IMR-90 (cell line): ENCODE results near the gene AGBL1. TPM values are rescaled to one million over a fixed set of nuclear protein-coding genes. Genes with fewer than 3 reads are reported as not detected.

Experiments used
- ATAC-seq: fragments of 200-7000 bp; cut with Tn5 transposase; 2 replicates; pipeline ENCODE4 v1.9.1; 2020; ENCODE audit warnings: low read depth, mild to moderate bottlenecking, moderate library complexity
- BruUV-seq: library from RNA; stranded (reverse); fragments of 400-500 nt; replicated peaks from 2 replicates; lab custom pipeline; 2021; lab: Mats Ljungman, UMichigan
- CTCF ChIA-PET: fragments of 300-600 bp; formaldehyde crosslinking; extraction: SDS; loops from one replicate; lab custom pipeline; 2021; ENCODE audit warnings: antibody characterized with exemption; lab: Yijun Ruan, JAX
- POLR2A ChIA-PET: fragments of 300-600 bp; sonication (Branson Sonifier 250); formaldehyde crosslinking; loops from one replicate; lab custom pipeline; 2022; ENCODE audit warnings: antibody characterized with exemption; ENCODE audit not compliant: unreplicated experiment; lab: Charles Lee
- DNase-seq: peaks from one replicate; pipeline ENCODE4 v3.0.0; 2013
- H2AFZ ChIP-seq: replicated peaks from 2 replicates; pipeline ENCODE3; 2013; ENCODE audit warnings: low read length, mild to moderate bottlenecking; ENCODE audit not compliant: poor library complexity
- H2AK5ac ChIP-seq: 2 replicates; pipeline ENCODE4 v1.6.1; 2013; ENCODE audit warnings: low read depth, low read length, inconsistent platforms
- H2AK9ac ChIP-seq: replicated peaks from 2 replicates; pipeline ENCODE3; 2013; ENCODE audit warnings: mild to moderate bottlenecking, low read depth, low read length, moderate library complexity; ENCODE audit not compliant: poor library complexity
- H2BK120ac ChIP-seq: 2 replicates; pipeline ENCODE4 v1.6.1; 2013; ENCODE audit warnings: low read depth, low read length, inconsistent platforms
- H2BK15ac ChIP-seq: 3 replicates; pipeline ENCODE4 v1.6.1; 2013; ENCODE audit warnings: low read depth, low read length, inconsistent platforms
- H2BK20ac ChIP-seq: 2 replicates; pipeline ENCODE4 v1.6.1; 2013; ENCODE audit warnings: low read depth, mild to moderate bottlenecking, inconsistent platforms, low read length, moderate library complexity
- H2BK5ac ChIP-seq: 2 replicates; pipeline ENCODE4 v1.6.1; 2013; ENCODE audit warnings: mild to moderate bottlenecking, low read depth, low read length, inconsistent platforms; ENCODE audit not compliant: poor library complexity, severe bottlenecking
- H3K14ac ChIP-seq: replicated peaks from 2 replicates; pipeline ENCODE4 v1.6.1; 2013; ENCODE audit warnings: low read depth, low read length, inconsistent platforms
- H3K18ac ChIP-seq: 2 replicates; pipeline ENCODE4 v1.6.1; 2013; ENCODE audit warnings: low read depth, low read length, control low read depth
- H3K23ac ChIP-seq: 2 replicates; pipeline ENCODE4 v1.6.1; 2013; ENCODE audit warnings: low read depth, low read length, inconsistent platforms
- H3K27ac ChIP-seq: 2 replicates; pipeline ENCODE4 v1.5.1; 2013; ENCODE audit warnings: mild to moderate bottlenecking, control low read depth, low read length; ENCODE audit not compliant: insufficient read depth
- H3K27me3 ChIP-seq: 2 replicates; pipeline ENCODE4 v1.6.1; 2013; ENCODE audit warnings: low read length; ENCODE audit not compliant: control insufficient read depth, insufficient read depth
- H3K36me3 ChIP-seq: 2 replicates; pipeline ENCODE4 v1.6.1; 2013; ENCODE audit warnings: low read length, mixed read lengths; ENCODE audit not compliant: control insufficient read depth, insufficient read depth
- H3K4ac ChIP-seq: 2 replicates; pipeline ENCODE4 v1.6.1; 2013; ENCODE audit warnings: low read depth, low read length, inconsistent platforms
- H3K4me1 ChIP-seq: 2 replicates; pipeline ENCODE4 v1.6.1; 2013; ENCODE audit warnings: low read length, mixed read lengths; ENCODE audit not compliant: control insufficient read depth, insufficient read depth
- H3K4me2 ChIP-seq: 2 replicates; pipeline ENCODE4 v1.6.1; 2013; ENCODE audit warnings: low read depth, mild to moderate bottlenecking, control low read depth, low read length, moderate library complexity
- H3K4me3 ChIP-seq: 2 replicates; pipeline ENCODE4 v1.5.1; 2013; ENCODE audit warnings: low read depth, mild to moderate bottlenecking, control low read depth, low read length, moderate library complexity; ENCODE audit not compliant: insufficient read depth
- H3K56ac ChIP-seq: 2 replicates; pipeline ENCODE4 v1.6.1; 2013; ENCODE audit warnings: low read length, inconsistent platforms; ENCODE audit not compliant: insufficient read depth; ENCODE audit errors: extremely low read depth
- H3K79me1 ChIP-seq, 2 experiments: 2 replicates each; pipeline ENCODE4 v1.6.1; 2013; ENCODE audit warnings: low read length in 2 of 2, inconsistent platforms in 1 of 2, low read depth in 1 of 2
- H3K9ac ChIP-seq: 2 replicates; pipeline ENCODE4 v1.6.1; 2013; ENCODE audit warnings: low read depth, low read length, control low read depth
- H3K9me1 ChIP-seq: 2 replicates; pipeline ENCODE4 v1.6.1; 2013; ENCODE audit warnings: low read length, inconsistent platforms; ENCODE audit not compliant: insufficient read depth
- H3K9me3 ChIP-seq: 2 replicates; pipeline ENCODE4 v1.6.1; 2013; ENCODE audit warnings: low read length; ENCODE audit not compliant: control insufficient read depth, insufficient read depth
- H4K20me1 ChIP-seq: 2 replicates; pipeline ENCODE4 v1.6.1; 2013; ENCODE audit warnings: low read length, inconsistent platforms; ENCODE audit not compliant: insufficient read depth
- H4K5ac ChIP-seq: 2 replicates; pipeline ENCODE4 v1.6.1; 2013; ENCODE audit warnings: mild to moderate bottlenecking, low read depth, low read length, control low read depth
- H4K8ac ChIP-seq, 2 experiments: 2 replicates each; pipeline ENCODE4 v1.6.1; 2013; ENCODE audit warnings: low read depth in 2 of 2, low read length in 2 of 2, control low read depth in 1 of 2, inconsistent platforms in 1 of 2
- H4K91ac ChIP-seq: 2 replicates; pipeline ENCODE4 v1.6.1; 2013; ENCODE audit warnings: low read depth, low read length, inconsistent platforms; ENCODE audit not compliant: insufficient read depth
- BHLHE40 ChIP-seq: fragments of 150-350 bp; IDR thresholded peaks from 2 replicates; pipeline ENCODE4 v1.6.1; 2016; ENCODE audit warnings: mild to moderate bottlenecking, low read depth, low read length
- CEBPB ChIP-seq: IDR thresholded peaks from 2 replicates; pipeline ENCODE4 v1.6.1; 2012; ENCODE audit warnings: low read depth, low read length, improper control_type of control experiment
- CHD1 ChIP-seq: IDR thresholded peaks from 2 replicates; pipeline ENCODE4 v1.6.1; 2012; ENCODE audit warnings: low read depth, low read length, improper control_type of control experiment
- CTCF ChIP-seq: conservative IDR thresholded peaks from 2 replicates; pipeline ENCODE4 v1.5.1; 2012; ENCODE audit warnings: mild to moderate bottlenecking, low read depth, low read length, improper control_type of control experiment
- ELK1 ChIP-seq: fragments of 150-350 bp; IDR thresholded peaks from 2 replicates; pipeline ENCODE4 v1.6.1; 2016; ENCODE audit warnings: low read depth, mild to moderate bottlenecking, low read length, moderate library complexity, borderline replicate concordance
- FOS ChIP-seq: fragments of 150-350 bp; IDR thresholded peaks from 2 replicates; pipeline ENCODE4 v1.6.1; 2016; ENCODE audit warnings: low read depth, low read length
- MAFK ChIP-seq: IDR thresholded peaks from 2 replicates; pipeline ENCODE4 v1.6.1; 2012; ENCODE audit warnings: low read depth, low read length, improper control_type of control experiment
- MAZ ChIP-seq: IDR thresholded peaks from 2 replicates; pipeline ENCODE4 v1.6.1; 2012; ENCODE audit warnings: low read depth, mild to moderate bottlenecking, low read length, improper control_type of control experiment, moderate library complexity, borderline replicate concordance
- MXI1 ChIP-seq: IDR thresholded peaks from 2 replicates; pipeline ENCODE4 v1.6.1; 2012; ENCODE audit warnings: low read depth, mild to moderate bottlenecking, low read length, moderate library complexity, borderline replicate concordance
- NFE2L2 ChIP-seq: fragments of 150-350 bp; IDR thresholded peaks from 2 replicates; pipeline ENCODE4 v1.6.1; 2016; ENCODE audit warnings: low read depth, mild to moderate bottlenecking, low read length
- POLR2A ChIP-seq: IDR thresholded peaks from 2 replicates; pipeline ENCODE4 v1.6.1; 2012; ENCODE audit warnings: mild to moderate bottlenecking, low read depth, low read length
- RAD21 ChIP-seq: IDR thresholded peaks from 2 replicates; pipeline ENCODE4 v1.6.1; 2012; ENCODE audit warnings: low read length, improper control_type of control experiment
- RCOR1 ChIP-seq: IDR thresholded peaks from 2 replicates; pipeline ENCODE4 v1.6.1; 2012; ENCODE audit warnings: mild to moderate bottlenecking, low read length, improper control_type of control experiment; ENCODE audit not compliant: insufficient replicate concordance
- RFX5 ChIP-seq: IDR thresholded peaks from 2 replicates; pipeline ENCODE4 v1.8.0; 2012; ENCODE audit warnings: low read depth, mild to moderate bottlenecking, low read length, moderate library complexity
- SMC3 ChIP-seq: fragments of 150-350 bp; IDR thresholded peaks from 2 replicates; pipeline ENCODE4 v1.6.1; 2016; ENCODE audit warnings: low read depth, mild to moderate bottlenecking, antibody characterized with exemption, low read length, moderate library complexity
- USF2 ChIP-seq: fragments of 150-350 bp; IDR thresholded peaks from 2 replicates; pipeline ENCODE4 v1.6.1; 2017; ENCODE audit warnings: mild to moderate bottlenecking, antibody characterized with exemption, low read length, low read depth
- WGBS, 2 experiments: methylation state at CpG; one replicate each; pipeline versions ENCODE4 v1.1.5 to v1.1.7; 2013; ENCODE audit warnings: missing lambda C conversion rate in 2 of 2; ENCODE audit not compliant: insufficient read length in 1 of 2; ENCODE audit errors: extremely low coverage in 2 of 2; 5-methylcytosine and 5-hydroxymethylcytosine counted together
- dilution Hi-C: fragments of 300-500 bp; cut with HindIII; formaldehyde crosslinking; loops from one replicate; pipeline ENCODE4 v1.14.3; 2018; ENCODE audit warnings: low sequenced_read_pairs; ENCODE audit not compliant: unreplicated experiment
- in situ Hi-C: fragments of 300-500 bp; cut with MboI; formaldehyde crosslinking; loops from 3 replicates; pipeline ENCODE4 v1.14.3; 2019; ENCODE audit warnings: low sequenced_read_pairs, inconsistent platforms, mixed read lengths
- intact Hi-C: fragments of 100-400 bp; cut with micrococcal nuclease; formaldehyde crosslinking; loops from 2 replicates; pipeline ENCODE4 v1.10.0; 2022
- polyA plus RNA-seq, 3 experiments: library from polyadenylated mRNA; depleted of rRNA; stranded (reverse); fragments of >200 nt; gene quantifications; 2 replicates each; pipeline ENCODE4 v1.2.3, GENCODE V29; 2012; ENCODE audit warnings: low replicate concordance in 1 of 3
- total RNA-seq: library from RNA; depleted of rRNA; stranded (reverse); fragments of >200 nt; gene quantifications from 2 replicates; pipeline ENCODE4 v1.2.3, GENCODE V29; 2012

Gene AGBL1
- total and polyA plus RNA-seq, 2 of the 4 experiments (the other 2 are of a cell fraction): not detected

GRCh38 chr15:87045746-87046145 lies 966.1 kb downstream of the AGBL1 start:
- DNase-seq (no peak), ATAC-seq (no peak)
- Histone ChIP-seq H3K9me3 (peaks cover 9% of the 10 kb centered on the region), H3K9me1 (no peaks in the 10 kb centered on the region), H2BK20ac (no peak overlapping the region), H3K18ac (no peak overlapping the region), H4K91ac (no peak overlapping the region), H2AK9ac (no peak overlapping the region), H4K5ac (no peak overlapping the region), H3K27me3 (no peaks in the 10 kb centered on the region), H3K4me2 (no peak overlapping the region), H2BK5ac (no peak overlapping the region), H2BK120ac (no peak overlapping the region), H3K79me1 (no peaks in the 10 kb centered on the region), H3K4me1 (no peaks in the 10 kb centered on the region), H4K20me1 (no peaks in the 10 kb centered on the region), H3K14ac (no peak overlapping the region), H4K8ac (no peak overlapping the region), H2AFZ (no peak overlapping the region), H3K36me3 (no peaks in the 10 kb centered on the region), H3K23ac (no peak overlapping the region), H3K4ac (no peak overlapping the region), H2BK15ac (no peak overlapping the region), H3K9ac (no peak overlapping the region), H2AK5ac (no peak overlapping the region), H3K56ac (no peak overlapping the region), H3K27ac (no peak overlapping the region), H3K4me3 (no peak overlapping the region)
- dilution Hi-C loops (no loop called here), in situ Hi-C loops (no loop called here), intact Hi-C loops (no loop called here)
- no TSS peak for BruUV-seq
- ChIA-PET CTCF (no interaction called here), POLR2A (no interaction called here)
- no CpG with 5 or more reads among the region's 1 CpG for WGBS, 2 experiments
- TF ChIP-seq RCOR1 (no peak), MAZ (no peak), RFX5 (no peak), MXI1 (no peak), CEBPB (no peak), CTCF (no peak), POLR2A (no peak), FOS (no peak), MAFK (no peak), CHD1 (no peak), SMC3 (no peak), RAD21 (no peak), NFE2L2 (no peak), BHLHE40 (no peak), ELK1 (no peak), USF2 (no peak)
